Measurements from ENCODE around the gene CCDC13. TPM values are rescaled to one million over a fixed set of nuclear protein-coding genes. Genes with fewer than 3 reads are reported as not detected.

CCDC13 gene
- total RNA-seq, 4 donors from 2014 or later: 1.2 to 5.3 (median 3.9) TPM

- intact Hi-C loops (cut with DNase I): no loop called here
- Histone ChIP-seq H3K27ac (replicated peaks in 1 of 4) (no peak overlapping the region), H3K36me3 (no peaks in the 10 kb centered on the region), H3K4me3 (no peak overlapping the region), H3K27me3 (no peaks in the 10 kb centered on the region), H3K9me3 (no peaks in the 10 kb centered on the region), H3K4me1 (peaks cover 0 to 7% (median 0%) of the 10 kb centered on the region in 4 donors)
- TF ChIP-seq EP300 (IDR thresholded peaks at IDR 0.05): no peak
- TF ChIP-seq CTCF (IDR thresholded peaks at IDR 0.05): no peak
- TF ChIP-seq POLR2A (IDR thresholded peaks at IDR 0.05; ENCODE audit: low read depth): no peak
- no peak for TF ChIP-seq POLR2AphosphoS5 (IDR thresholded peaks at IDR 0.05)
- 57% methylated on average over 1 of the region's 1 CpG for WGBS
- DNase-seq (ENCODE audit: extremely low spot score): no peak
Measured at GRCh38 chr3:42736081-42736480, 37.0 kb downstream of the CCDC13 start.

- Histone ChIP-seq H3K9me3 (no peaks in the 10 kb centered on the region), H3K4me1 (peaks cover 0 to 9% (median 0%) of the 10 kb centered on the region in 4 donors), H3K27ac (replicated peaks in 1 of 4) (no peak overlapping the region), H3K36me3 (no peaks in the 10 kb centered on the region), H3K4me3 (no peak overlapping the region), H3K27me3 (no peaks in the 10 kb centered on the region)
- TF ChIP-seq CTCF (IDR thresholded peaks at IDR 0.05): no peak
- no peak for TF ChIP-seq POLR2A (IDR thresholded peaks at IDR 0.05; ENCODE audit: low read depth)
- no peak for TF ChIP-seq EP300 (IDR thresholded peaks at IDR 0.05)
- no peak for TF ChIP-seq POLR2AphosphoS5 (IDR thresholded peaks at IDR 0.05)
- WGBS: 89% methylated on average over 12 of the region's 12 CpGs
- no peak for DNase-seq (ENCODE audit: extremely low spot score)
- intact Hi-C loops (cut with DNase I): no loop called here
Measured at GRCh38 chr3:42735615-42736014, 37.4 kb downstream of the CCDC13 start.

- TF ChIP-seq CTCF (IDR thresholded peaks at IDR 0.05): no peak
- no peak for TF ChIP-seq POLR2AphosphoS5 (IDR thresholded peaks at IDR 0.05)
- TF ChIP-seq POLR2A (IDR thresholded peaks at IDR 0.05; ENCODE audit: low read depth): no peak
- no peak for TF ChIP-seq EP300 (IDR thresholded peaks at IDR 0.05)
- intact Hi-C loops (cut with DNase I): no loop called here
- Histone ChIP-seq H3K36me3 (no peaks in the 10 kb centered on the region), H3K9me3 (no peaks in the 10 kb centered on the region), H3K27me3 (no peaks in the 10 kb centered on the region), H3K4me1 (peaks cover 0 to 10% (median under 1%) of the 10 kb centered on the region in 4 donors), H3K27ac (replicated peaks in 1 of 4) (no peak overlapping the region), H3K4me3 (no peak overlapping the region)
- WGBS: 83% methylated on average over 8 of the region's 8 CpGs
- DNase-seq (ENCODE audit: extremely low spot score): no peak
Measured at GRCh38 chr3:42735019-42735418, 38.0 kb downstream of the CCDC13 start.

GRCh38 chr3:42734263-42734860 lies 38.7 kb downstream of the CCDC13 start:
- TF ChIP-seq EP300 (IDR thresholded peaks at IDR 0.05) (no peak), CTCF (IDR thresholded peaks at IDR 0.05) (no peak), POLR2A (IDR thresholded peaks at IDR 0.05; ENCODE audit: low read depth) (no peak), POLR2AphosphoS5 (IDR thresholded peaks at IDR 0.05) (no peak)
- no peaks in the 10 kb centered on the region for H3K36me3 ChIP-seq
- no peak overlapping the region for H3K27ac ChIP-seq (replicated peaks in 1 of 4)
- H3K27me3 ChIP-seq: no peaks in the 10 kb centered on the region
- H3K4me1 ChIP-seq: peaks cover 0 to 9% (median 3%) of the 10 kb centered on the region in 4 donors
- intact Hi-C loops (cut with DNase I): no loop called here
- DNase-seq (ENCODE audit: extremely low spot score): no peak
- no peak overlapping the region for H3K4me3 ChIP-seq
- 82% methylated on average over 3 of the region's 6 CpGs for WGBS
- H3K9me3 ChIP-seq: no peaks in the 10 kb centered on the region
